ENCODE data around the gene DPH3.

DPH3 gene

DNA sequence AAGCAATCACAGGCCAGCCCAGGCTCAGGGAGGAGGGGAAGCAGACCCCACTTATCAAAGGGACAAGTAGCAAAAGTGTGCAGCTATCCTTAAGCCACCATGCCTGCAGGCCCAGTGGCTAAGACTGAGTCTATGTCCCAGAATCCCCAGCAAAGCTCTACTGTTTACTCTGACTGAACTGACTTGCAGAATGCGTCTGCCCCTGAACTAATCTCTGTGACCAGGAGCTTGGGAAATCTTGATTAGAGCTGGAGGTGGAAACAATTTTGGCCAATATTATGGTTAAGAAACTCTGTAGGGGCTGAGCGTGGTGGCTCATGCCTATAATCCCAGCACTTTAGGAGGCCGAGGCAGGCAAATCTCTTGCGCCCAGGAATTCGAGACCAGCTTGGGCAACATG is 22.6 kb downstream of the DPH3 start (continued):
- TF ChIP-seq, protein P1, sequence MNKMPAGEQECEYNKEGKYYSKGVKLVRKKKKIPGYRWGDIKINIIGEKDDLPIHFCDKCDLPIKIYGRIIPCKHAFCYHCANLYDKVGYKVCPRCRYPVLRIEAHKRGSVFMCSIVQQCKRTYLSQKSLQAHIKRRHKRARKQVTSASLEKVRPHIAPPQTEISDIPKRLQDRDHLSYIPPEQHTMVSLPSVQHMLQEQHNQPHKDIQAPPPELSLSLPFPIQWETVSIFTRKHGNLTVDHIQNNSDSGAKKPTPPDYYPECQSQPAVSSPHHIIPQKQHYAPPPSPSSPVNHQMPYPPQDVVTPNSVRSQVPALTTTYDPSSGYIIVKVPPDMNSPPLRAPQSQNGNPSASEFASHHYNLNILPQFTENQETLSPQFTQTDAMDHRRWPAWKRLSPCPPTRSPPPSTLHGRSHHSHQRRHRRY (tag by site-specific recombination; IDR thresholded peaks at IDR 0.05): no peak

DNA sequence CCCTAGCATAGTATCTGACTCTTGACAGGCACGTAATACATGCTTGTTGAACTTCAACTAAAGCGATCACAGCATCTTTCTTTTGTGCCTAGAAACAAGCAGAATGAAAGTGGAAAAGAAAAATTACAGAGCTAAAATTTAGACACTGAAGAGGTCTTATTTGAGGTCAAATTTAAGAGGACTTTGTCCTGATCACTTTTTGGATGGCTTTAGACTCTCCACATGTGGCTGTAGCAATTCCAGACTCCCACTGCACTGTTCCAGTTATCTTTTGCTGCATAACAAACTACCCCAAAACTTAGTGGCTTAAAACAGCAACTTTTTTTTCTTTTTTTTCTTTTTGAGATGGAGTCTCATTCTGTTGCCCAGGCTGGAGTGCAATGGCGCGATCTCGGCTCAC is 23.5 kb downstream of the DPH3 start:
- no peak overlapping the region for H3K4me3 ChIP-seq (ENCODE audit: low read depth, low read length)
- H3K36me3 ChIP-seq (ENCODE audit: control insufficient read depth in 2 of 2, insufficient read depth in 1 of 2, low read length in 2 of 2): no peaks in the 10 kb centered on the region
- no peaks in the 10 kb centered on the region for H3K4me1 ChIP-seq (ENCODE audit: control insufficient read depth, insufficient read depth, low read length)
- TF ChIP-seq, protein P2, sequence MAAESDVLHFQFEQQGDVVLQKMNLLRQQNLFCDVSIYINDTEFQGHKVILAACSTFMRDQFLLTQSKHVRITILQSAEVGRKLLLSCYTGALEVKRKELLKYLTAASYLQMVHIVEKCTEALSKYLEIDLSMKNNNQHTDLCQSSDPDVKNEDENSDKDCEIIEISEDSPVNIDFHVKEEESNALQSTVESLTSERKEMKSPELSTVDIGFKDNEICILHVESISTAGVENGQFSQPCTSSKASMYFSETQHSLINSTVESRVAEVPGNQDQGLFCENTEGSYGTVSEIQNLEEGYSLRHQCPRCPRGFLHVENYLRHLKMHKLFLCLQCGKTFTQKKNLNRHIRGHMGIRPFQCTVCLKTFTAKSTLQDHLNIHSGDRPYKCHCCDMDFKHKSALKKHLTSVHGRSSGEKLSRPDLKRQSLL (tag by site-specific recombination; IDR thresholded peaks at IDR 0.05): no peak
- TF ChIP-seq ZXDB (tag by site-specific recombination; IDR thresholded peaks at IDR 0.05) (no peak), ZBTB20 (tag by site-specific recombination; IDR thresholded peaks at IDR 0.05) (no peak), ZSCAN23 (tag by site-specific recombination; IDR thresholded peaks at IDR 0.05) (no peak), ZSCAN30 (tag by site-specific recombination; IDR thresholded peaks at IDR 0.05) (no peak), YY2 (tag by site-specific recombination; IDR thresholded peaks at IDR 0.05) (no peak)
- POLR2A ChIA-PET: no interaction called here
- no peaks in the 10 kb centered on the region for H3K9me3 ChIP-seq (ENCODE audit: control insufficient read depth, insufficient read depth, low read depth, low read length)
- H3K27ac ChIP-seq (ENCODE audit: extremely low read depth, low read depth, low read length): no peak overlapping the region
- CTCF ChIA-PET: interaction anchor here (0.6 to 1.9 kb wide), 5 partner anchors 14 to 550 kb away, joined by 3 to 11 read pairs (median 3); no protein-coding TSS in a partner anchor

DNA sequence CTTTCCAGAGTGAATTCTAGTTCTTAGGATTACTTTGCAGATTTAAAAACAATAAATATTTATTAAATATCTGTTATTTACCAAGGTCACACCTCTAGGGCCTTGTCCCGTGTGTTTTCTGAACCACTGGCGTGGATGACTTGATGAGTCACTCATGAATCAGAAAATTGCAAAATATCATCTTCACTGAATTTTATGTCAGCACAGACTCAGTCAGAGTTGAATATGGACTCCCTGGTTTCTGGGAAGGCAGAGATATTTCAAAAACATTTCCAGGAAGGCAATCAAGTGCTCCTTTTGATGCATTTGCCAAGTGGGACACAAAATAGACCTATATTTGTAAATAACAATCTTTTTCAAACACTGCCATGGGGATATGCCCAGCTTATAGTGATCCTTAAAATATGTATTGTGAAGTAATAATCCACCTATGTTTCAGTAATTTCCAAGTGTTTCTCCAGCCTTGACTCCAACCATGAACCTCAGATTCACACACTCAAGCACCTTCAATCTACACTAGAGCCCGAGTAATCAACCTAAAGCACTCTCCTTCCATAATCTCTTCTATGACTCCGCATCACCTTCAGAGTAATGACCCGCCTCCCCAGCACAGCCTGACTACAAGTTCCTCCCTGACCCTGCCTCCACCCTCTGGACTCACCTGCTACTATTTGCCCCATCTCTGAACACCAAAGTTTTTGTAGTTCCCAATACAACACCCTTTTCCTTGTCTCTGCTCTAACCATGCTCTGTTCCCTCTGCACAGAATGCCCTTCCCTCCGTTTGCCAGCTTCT is 24.3 kb downstream of the DPH3 start:
- Histone ChIP-seq H3K27ac (ENCODE audit: extremely low read depth, low read depth, low read length) (no peak overlapping the region), H3K4me3 (ENCODE audit: low read depth, low read length) (no peak overlapping the region), H3K36me3 (ENCODE audit: control insufficient read depth in 2 of 2, insufficient read depth in 1 of 2, low read length in 2 of 2) (no peaks in the 10 kb centered on the region), H3K4me1 (ENCODE audit: control insufficient read depth, insufficient read depth, low read length) (no peaks in the 10 kb centered on the region), H3K9me3 (ENCODE audit: control insufficient read depth, insufficient read depth, low read depth, low read length) (no peaks in the 10 kb centered on the region)
- CTCF ChIA-PET: interaction anchor here (1.8 to 1.9 kb wide), 2 partner anchors 191 to 193 kb away, joined by 11 read pairs; no protein-coding TSS in a partner anchor
- POLR2A ChIA-PET: no interaction called here
- no peak for TF ChIP-seq ZNF140 (tag by site-specific recombination; IDR thresholded peaks at IDR 0.05)
- TF ChIP-seq ZNF654 (tag by site-specific recombination; IDR thresholded peaks at IDR 0.05; ENCODE audit: low read depth): no peak
- TF ChIP-seq, protein P3, sequence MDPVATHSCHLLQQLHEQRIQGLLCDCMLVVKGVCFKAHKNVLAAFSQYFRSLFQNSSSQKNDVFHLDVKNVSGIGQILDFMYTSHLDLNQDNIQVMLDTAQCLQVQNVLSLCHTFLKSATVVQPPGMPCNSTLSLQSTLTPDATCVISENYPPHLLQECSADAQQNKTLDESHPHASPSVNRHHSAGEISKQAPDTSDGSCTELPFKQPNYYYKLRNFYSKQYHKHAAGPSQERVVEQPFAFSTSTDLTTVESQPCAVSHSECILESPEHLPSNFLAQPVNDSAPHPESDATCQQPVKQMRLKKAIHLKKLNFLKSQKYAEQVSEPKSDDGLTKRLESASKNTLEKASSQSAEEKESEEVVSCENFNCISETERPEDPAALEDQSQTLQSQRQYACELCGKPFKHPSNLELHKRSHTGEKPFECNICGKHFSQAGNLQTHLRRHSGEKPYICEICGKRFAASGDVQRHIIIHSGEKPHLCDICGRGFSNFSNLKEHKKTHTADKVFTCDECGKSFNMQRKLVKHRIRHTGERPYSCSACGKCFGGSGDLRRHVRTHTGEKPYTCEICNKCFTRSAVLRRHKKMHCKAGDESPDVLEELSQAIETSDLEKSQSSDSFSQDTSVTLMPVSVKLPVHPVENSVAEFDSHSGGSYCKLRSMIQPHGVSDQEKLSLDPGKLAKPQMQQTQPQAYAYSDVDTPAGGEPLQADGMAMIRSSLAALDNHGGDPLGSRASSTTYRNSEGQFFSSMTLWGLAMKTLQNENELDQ (tag by site-specific recombination; IDR thresholded peaks at IDR 0.05; ENCODE audit: low read depth): no peak
- TF ChIP-seq ZNF248 (tag by site-specific recombination; IDR thresholded peaks at IDR 0.05): no peak
- TF ChIP-seq, protein P4, sequence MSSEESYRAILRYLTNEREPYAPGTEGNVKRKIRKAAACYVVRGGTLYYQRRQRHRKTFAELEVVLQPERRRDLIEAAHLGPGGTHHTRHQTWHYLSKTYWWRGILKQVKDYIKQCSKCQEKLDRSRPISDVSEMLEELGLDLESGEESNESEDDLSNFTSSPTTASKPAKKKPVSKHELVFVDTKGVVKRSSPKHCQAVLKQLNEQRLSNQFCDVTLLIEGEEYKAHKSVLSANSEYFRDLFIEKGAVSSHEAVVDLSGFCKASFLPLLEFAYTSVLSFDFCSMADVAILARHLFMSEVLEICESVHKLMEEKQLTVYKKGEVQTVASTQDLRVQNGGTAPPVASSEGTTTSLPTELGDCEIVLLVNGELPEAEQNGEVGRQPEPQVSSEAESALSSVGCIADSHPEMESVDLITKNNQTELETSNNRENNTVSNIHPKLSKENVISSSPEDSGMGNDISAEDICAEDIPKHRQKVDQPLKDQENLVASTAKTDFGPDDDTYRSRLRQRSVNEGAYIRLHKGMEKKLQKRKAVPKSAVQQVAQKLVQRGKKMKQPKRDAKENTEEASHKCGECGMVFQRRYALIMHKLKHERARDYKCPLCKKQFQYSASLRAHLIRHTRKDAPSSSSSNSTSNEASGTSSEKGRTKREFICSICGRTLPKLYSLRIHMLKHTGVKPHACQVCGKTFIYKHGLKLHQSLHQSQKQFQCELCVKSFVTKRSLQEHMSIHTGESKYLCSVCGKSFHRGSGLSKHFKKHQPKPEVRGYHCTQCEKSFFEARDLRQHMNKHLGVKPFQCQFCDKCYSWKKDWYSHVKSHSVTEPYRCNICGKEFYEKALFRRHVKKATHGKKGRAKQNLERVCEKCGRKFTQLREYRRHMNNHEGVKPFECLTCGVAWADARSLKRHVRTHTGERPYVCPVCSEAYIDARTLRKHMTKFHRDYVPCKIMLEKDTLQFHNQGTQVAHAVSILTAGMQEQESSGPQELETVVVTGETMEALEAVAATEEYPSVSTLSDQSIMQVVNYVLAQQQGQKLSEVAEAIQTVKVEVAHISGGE (tag by site-specific recombination; conservative IDR thresholded peaks at IDR 0.05; ENCODE audit: low read depth): no peak
- TF ChIP-seq KLF16 (tag by site-specific recombination; IDR thresholded peaks at IDR 0.05): no peak
- no peak for TF ChIP-seq ZNF211 (tag by site-specific recombination; IDR thresholded peaks at IDR 0.05; ENCODE audit: low read depth)
- TF ChIP-seq ZNF114 (tag by site-specific recombination; IDR thresholded peaks at IDR 0.05): no peak
- TF ChIP-seq ZNF155 (tag by site-specific recombination; IDR thresholded peaks at IDR 0.05): no peak
- no peak for TF ChIP-seq ZNF701 (tag by site-specific recombination; IDR thresholded peaks at IDR 0.05)
- TF ChIP-seq, protein P5, sequence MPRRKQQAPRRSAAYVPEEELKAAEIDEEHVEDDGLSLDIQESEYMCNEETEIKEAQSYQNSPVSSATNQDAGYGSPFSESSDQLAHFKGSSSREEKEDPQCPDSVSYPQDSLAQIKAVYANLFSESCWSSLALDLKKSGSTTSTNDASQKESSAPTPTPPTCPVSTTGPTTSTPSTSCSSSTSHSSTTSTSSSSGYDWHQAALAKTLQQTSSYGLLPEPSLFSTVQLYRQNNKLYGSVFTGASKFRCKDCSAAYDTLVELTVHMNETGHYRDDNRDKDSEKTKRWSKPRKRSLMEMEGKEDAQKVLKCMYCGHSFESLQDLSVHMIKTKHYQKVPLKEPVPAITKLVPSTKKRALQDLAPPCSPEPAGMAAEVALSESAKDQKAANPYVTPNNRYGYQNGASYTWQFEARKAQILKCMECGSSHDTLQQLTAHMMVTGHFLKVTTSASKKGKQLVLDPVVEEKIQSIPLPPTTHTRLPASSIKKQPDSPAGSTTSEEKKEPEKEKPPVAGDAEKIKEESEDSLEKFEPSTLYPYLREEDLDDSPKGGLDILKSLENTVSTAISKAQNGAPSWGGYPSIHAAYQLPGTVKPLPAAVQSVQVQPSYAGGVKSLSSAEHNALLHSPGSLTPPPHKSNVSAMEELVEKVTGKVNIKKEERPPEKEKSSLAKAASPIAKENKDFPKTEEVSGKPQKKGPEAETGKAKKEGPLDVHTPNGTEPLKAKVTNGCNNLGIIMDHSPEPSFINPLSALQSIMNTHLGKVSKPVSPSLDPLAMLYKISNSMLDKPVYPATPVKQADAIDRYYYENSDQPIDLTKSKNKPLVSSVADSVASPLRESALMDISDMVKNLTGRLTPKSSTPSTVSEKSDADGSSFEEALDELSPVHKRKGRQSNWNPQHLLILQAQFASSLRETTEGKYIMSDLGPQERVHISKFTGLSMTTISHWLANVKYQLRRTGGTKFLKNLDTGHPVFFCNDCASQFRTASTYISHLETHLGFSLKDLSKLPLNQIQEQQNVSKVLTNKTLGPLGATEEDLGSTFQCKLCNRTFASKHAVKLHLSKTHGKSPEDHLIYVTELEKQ (tag by site-specific recombination; IDR thresholded peaks at IDR 0.05; ENCODE audit: borderline replicate concordance): no peak
- TF ChIP-seq ZNF560 (tag by site-specific recombination; IDR thresholded peaks at IDR 0.05; ENCODE audit: borderline replicate concordance): no peak
- TF ChIP-seq RBAK (tag by site-specific recombination; IDR thresholded peaks at IDR 0.05): no peak
- TF ChIP-seq ZNF664 (tag by site-specific recombination; IDR thresholded peaks at IDR 0.05): no peak
- no peak for TF ChIP-seq GLI4 (tag by site-specific recombination; IDR thresholded peaks at IDR 0.05)
